ENCODE data around the gene FAM13C.
"Not testable (repeated sequence)": the region's sequence is repeated elsewhere in the genome, so short reads cannot be mapped to it uniquely, and the experiment has no call there.

Gene FAM13C

DNA sequence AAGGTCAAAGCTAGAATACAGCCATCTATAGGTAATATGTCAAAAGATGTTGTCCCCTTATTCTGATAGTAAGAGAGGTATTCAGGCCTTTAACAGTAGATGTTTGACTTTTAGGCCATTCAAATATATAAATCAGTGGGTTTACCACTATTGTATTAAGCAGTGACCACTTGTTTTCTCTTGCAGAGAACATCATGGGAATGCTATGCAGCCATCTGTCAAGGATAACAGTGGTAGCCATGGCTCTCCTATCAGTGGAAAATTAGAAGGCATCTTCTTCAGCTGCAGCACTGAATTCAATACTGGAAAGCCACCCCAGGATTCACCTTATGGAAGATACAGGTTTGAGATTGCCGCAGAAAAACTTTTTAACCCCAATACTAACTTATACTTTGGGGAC lies 117.5 kb downstream of the FAM13C start:
- TF ChIP-seq, protein P1, sequence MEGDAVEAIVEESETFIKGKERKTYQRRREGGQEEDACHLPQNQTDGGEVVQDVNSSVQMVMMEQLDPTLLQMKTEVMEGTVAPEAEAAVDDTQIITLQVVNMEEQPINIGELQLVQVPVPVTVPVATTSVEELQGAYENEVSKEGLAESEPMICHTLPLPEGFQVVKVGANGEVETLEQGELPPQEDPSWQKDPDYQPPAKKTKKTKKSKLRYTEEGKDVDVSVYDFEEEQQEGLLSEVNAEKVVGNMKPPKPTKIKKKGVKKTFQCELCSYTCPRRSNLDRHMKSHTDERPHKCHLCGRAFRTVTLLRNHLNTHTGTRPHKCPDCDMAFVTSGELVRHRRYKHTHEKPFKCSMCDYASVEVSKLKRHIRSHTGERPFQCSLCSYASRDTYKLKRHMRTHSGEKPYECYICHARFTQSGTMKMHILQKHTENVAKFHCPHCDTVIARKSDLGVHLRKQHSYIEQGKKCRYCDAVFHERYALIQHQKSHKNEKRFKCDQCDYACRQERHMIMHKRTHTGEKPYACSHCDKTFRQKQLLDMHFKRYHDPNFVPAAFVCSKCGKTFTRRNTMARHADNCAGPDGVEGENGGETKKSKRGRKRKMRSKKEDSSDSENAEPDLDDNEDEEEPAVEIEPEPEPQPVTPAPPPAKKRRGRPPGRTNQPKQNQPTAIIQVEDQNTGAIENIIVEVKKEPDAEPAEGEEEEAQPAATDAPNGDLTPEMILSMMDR (conservative IDR thresholded peaks at IDR 0.05; ENCODE audit: low read length), result no peak
- H3K4me3 ChIP-seq (ENCODE audit: low read length), result no peak overlapping the region
- no peak for DNase-seq (ENCODE audit: low read depth)

DNA sequence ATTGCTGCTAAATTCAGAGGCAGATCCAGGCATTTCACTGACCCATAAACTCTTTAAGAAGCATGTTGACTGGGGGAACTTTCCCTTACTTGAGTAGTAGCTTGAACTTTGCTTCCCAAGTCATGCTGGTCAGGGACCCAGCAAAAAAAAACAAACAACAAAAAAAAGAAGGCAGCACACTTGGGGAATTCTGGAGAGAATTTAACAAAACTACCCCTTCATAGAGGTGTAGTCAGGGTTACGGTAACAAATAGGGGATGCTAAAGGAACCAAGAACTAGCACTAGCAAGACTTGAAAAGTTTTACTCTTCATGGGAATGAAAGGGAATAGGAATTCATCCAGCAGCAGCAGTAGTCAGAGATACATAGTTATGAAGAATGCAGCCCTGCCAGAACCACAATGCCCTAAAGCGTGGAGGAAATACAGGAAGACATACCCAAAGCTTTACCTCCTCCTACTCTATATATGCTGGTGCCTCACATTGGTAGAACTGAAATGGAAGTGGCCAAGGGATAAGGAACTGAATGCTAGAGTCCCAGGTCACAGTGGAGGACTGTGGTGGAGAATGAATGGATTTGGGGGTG lies 118.6 kb downstream of the FAM13C start:
- TF ChIP-seq, protein P1 (conservative IDR thresholded peaks at IDR 0.05; ENCODE audit: low read length), result no peak
- no peak for DNase-seq (ENCODE audit: low read depth)
- H3K4me3 ChIP-seq (ENCODE audit: low read length), result no peak overlapping the region

DNA sequence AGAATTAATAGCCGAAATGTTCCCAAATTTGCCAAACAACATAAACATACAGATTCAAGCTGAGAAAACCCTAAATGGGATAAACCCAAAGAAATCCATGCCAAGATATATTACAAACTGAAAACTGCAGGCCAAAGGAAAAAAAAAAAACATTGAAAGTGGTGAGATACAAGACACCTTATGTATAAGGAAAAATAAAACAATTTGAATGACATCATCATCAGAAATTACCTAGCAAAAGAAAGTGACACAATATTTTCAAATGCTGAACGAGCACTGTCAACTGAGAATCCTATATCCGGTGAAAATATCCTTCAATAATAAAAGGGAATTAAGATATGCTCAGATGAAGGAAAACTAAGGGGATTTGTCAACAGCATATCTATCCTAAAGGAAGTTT lies 119.4 kb downstream of the FAM13C start:
- no peak for DNase-seq (ENCODE audit: low read depth)
- TF ChIP-seq, protein P1 (conservative IDR thresholded peaks at IDR 0.05; ENCODE audit: low read length), result no peak
- no peak overlapping the region for H3K4me3 ChIP-seq (ENCODE audit: low read length)

DNA sequence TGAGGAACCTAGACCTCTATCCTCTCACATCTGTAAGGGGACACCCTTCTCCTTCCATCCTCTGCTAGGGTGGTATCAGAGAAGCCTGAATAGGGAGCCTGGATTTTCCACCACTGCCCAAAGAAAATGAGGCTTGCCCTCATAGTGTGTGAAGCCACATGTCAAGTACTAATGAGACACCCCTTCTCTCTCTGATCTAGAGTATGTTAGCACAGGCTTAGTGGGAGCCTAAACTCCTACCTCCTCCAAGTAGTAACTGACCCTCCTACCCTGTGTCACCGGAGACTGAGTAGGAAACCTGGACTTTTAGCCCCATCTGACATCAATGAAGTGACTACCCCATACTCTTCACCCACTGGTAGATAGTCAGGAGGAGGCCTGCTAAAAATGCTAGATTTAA lies 120.3 kb downstream of the FAM13C start:
- TF ChIP-seq, protein P1 (conservative IDR thresholded peaks at IDR 0.05; ENCODE audit: low read length), result no peak
- DNase-seq (ENCODE audit: low read depth), result no peak
- H3K4me3 ChIP-seq (ENCODE audit: low read length), result no peak overlapping the region

DNA sequence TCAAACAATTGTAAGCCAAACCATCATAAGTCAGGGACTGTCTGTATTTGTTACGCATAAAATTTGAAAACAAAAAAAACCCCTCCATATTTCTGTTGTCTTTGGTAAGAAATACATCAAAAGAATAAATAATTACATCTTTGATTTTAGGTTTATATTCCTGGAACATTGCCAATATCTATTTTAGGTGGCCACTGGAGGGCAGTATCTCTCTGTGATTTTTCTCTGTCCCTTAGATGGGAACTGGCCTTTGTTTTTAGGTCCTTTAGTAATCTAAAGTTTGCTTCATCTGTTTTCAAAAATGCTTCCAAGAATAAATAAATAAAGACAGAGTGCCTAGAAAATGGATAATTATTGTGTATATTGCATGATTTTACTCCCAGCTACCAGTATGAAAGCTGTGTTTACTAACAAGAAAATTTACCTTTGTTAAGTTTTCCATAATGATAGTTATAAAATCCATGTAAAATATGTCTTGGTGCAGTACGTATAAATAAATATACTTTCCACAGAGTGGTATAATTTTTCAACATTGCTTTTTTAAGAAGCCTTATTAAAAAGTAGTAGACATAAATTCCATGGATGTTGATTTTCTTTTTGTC lies 121.7 kb downstream of the FAM13C start:
- DNase-seq (ENCODE audit: low read depth), result peak; percentile 54
- no peak overlapping the region for H3K4me3 ChIP-seq (ENCODE audit: low read length)
- TF ChIP-seq, protein P1 (conservative IDR thresholded peaks at IDR 0.05; ENCODE audit: low read length), result peak; percentile 62

DNA sequence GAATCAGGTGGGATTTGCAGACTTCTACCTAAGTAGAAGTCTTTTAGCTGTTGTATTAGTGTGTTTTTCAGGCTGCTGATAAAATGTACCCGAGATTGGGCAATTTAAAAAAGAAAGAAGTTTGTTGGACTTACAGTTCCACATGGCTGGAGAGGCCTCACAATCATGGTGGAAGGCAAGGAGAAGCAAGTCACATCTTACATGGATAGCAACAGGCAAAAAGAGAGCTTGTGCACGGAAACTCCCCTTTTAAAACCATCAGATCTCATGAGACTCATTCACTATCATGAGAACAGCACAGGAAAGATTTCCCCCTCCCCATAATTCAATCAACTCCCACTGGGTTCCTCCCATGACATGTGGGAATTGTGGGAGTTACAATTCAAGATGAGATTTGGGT lies 123.2 kb downstream of the FAM13C start:
- not testable (repeated sequence) for DNase-seq (ENCODE audit: low read depth); H3K4me3 ChIP-seq (ENCODE audit: low read length)

DNA sequence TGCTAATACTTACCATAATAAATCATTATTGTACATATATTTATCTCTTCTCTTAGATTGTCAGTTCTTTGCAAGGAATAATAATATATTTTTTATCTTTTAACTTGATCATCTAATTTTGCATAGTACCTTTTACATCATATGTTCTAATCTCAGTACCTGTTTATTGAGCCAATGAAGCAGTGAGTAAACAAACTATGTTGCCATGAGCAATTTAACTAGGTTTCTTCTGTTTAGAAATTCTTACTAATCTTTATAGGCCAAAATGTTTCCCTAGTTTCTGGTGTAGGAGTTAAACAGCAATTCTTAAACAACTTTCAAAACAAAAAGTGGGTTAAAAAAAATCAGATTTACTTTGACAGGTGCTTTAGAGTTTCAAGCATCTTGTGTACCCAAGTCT lies 124.6 kb downstream of the FAM13C start:
- DNase-seq (ENCODE audit: low read depth), result no peak
- H3K4me3 ChIP-seq (ENCODE audit: low read length), result no peak overlapping the region
- TF ChIP-seq, protein P1 (conservative IDR thresholded peaks at IDR 0.05; ENCODE audit: low read length), result no peak
